GM21717 (cell line): Measurements from ENCODE around the gene C20orf202.
"Not testable (repeated sequence)": the region's sequence is repeated elsewhere in the genome, so short reads cannot be mapped to it uniquely, and the experiment has no call there.

Experiments
- ATAC-seq: cut with Tn5 transposase; IDR thresholded peaks from one replicate; pipeline ENCODE4 v1.9.1; 2021; ENCODE audit warnings: mild to moderate bottlenecking, moderate library complexity; ENCODE audit not compliant: unreplicated experiment

The C20orf202 gene

DNA sequence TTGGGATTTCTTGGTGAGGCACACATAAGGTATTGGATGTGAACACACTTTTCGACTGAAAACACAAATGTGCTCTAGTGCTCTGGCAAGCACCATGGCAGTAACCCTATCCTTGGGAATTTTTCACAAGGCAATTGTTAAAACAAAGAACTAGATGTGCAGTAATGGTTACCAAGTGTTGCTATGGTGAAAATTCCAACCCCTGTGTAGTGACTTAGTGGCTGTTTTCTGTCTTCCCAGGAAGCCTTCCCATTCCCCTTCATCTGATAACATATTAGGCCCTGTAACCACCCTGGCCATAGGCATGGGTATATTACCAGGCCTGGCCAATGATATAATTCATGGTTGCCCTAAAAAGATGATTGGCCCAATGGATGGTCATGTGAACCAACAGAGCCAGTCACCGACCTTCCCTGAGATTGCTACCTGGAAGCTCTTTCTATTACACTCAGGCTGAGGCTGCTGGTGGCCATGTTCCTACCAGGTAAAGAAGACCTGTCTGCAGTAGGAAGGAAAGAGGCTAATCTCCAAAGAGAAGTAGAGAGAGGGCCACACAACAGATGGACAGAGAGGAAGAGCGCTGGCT, 4.1 kb downstream of the C20orf202 start:
- no peak for ATAC-seq

DNA sequence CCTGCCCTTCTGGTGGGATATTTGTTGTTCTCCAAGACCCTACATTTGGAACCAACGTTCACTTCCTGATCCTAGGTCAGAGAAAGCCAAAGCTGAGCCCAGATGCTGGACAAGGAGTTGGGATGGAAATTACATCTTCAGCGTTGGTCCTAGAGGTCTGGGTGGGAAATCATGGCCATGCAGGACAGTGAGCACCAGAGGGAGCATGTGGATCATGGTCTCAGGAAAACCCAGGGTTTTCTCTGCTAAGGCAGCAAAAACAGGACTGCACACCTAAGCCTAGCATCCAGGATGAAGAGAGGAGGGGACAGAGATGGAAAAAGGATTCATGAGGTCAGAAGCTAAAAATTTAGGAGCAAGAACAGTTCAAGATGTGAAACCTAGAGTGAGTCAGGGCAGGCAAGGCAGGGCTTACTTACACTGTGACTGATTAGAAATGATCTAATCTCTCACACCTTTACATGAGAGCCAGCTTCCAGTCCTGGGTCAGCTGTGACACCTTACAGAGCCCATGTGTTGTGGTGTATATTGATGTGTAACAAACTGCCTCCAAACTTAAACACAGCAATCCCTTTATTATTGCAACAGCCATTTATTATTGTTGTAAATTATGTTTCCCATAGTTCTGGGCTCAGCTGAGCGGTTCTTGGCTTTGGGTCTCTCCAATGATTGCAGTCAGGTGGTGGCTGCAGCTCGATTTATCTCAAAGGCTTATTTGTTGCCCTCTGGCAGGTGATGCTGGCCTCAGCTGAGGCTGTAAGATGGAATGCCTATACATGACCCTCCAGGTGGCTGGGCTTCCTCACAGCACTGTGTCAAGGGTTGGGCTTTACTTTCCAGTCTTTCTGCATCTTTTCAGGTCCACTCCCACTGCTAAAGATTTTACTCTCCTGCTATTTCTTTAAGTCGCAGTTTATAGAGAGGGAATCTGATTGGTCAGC, 6.5 kb downstream of the C20orf202 start:
- no peak for ATAC-seq

DNA sequence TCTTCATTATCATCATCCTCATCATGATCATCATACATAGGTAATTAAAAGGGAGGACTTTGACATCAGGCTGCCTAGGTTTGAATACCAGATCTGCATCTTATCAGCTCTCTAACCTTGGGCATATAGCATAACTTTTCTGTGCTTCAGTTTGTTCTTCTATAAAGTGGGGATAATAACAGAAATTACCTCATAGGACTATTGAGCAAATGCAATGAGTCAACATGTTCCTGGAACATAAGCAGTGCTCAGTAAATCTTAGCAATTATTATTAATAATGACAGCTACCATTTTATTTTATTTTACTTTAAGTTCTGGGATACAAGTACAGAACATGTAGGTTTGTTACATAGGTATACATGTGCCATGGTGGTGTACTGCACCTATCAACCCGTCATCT, 7.2 kb downstream of the C20orf202 start:
- ATAC-seq = no peak

DNA sequence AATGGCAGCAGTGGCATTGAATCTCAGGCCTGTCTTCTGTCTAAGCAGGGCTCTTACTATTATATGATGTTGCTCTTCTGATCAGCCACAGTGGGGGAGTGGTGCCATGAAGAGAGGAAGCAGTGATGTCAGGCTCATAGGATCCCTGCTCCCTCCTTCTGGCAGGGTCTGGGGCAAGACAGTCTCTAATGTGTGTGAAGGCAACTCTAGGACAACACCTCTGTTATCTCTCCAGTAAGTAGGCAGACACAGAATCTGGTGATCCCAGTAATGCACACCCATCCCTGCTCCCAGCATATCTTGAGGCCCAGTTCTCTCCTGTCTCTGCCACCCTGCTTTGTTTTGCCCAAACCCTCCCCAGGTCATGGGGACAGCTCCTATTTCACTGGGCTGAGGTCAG, 8.8 kb downstream of the C20orf202 start:
- ATAC-seq = no peak

DNA sequence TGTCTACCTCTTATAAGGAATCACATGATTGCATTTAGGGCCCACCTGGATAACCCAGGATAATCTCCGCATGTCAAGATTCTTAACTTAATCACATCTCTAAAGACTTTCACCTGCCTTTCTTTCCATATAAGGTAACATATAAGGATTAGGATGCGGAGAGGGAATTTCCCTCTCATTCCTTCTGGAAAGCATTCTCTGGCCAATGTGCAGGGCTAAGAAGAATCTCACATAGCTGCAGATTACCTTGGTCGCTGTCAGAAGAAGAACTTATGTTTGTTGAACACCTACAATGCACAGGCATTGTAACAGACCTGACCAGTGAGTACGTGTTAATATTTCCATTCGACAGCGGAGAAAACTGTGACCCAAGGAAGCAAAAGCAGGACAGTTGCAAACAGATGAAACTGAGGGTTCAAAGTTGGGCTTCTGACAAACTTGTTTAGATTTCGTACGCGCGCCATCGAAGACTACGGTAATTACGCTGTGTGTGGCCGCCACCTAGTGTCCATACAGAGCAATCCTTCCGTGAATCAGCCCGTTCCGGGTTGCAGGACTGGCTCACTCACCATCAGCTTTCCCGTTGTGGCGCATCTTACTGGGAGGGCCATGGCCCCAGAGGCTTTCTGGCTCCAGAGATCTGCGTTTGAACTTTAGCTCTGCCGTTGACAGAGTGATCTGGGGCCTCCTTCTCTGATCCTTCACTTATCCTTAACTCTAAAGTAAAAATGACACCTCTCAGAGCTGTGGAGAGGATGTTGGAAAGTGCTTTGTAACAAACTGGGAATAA, 9.5 kb downstream of the C20orf202 start:
- ATAC-seq = no peak

DNA sequence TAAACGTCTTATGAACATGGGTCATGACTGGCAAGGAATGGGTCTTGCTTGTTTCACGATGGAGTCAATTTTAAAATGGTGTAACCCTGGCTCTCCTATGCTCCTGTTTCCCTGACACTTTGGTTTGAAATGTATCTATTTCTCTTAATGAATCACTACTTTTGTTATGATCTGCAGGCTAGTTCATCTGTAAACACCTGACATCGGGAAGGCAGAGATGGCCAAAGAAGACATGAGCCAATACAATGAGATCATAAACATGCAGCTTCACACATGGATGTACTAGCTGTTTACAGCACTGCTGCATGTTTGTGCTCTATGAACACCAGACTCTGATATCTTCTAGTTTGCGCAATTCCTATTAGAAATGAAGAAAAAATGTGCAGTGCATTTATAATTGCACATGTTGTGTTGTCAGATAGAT, 11.6 kb downstream of the C20orf202 start:
- no peak for ATAC-seq

DNA sequence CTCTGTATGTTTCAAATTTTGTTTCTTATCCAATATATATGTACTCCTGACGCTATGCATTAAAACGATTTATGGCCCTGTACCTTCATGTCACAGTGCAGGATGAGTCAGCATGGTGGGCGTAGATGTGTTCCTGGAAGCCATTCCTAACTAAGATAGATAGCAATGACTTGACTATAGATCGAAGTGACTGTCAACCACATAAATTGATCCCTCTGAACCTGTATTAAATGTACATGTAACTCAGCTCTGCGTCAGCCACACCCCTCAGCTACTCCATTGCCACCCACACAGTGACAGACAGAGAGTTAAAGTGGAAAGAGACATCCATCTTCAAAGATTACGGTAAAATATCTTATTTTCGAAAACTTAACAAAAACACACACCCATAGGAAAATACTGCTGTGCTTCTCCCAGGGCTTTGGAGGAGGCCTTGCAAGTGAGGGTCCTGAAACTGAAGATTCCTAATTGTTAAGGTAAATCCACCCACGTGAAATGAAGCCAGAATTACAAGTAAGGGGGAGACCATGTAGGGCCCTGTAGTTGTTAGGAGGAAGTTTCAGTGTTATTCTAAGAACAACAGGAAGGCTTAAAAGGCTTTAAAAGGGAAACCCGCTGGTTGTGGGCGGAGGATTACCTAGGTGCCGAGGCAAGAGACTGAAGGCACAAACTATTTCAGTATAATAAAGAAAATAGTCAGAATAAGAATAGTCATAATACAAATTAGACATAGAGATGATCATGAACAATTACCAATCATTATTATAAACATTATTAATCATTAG, 12.3 kb downstream of the C20orf202 start:
- no peak for ATAC-seq

DNA sequence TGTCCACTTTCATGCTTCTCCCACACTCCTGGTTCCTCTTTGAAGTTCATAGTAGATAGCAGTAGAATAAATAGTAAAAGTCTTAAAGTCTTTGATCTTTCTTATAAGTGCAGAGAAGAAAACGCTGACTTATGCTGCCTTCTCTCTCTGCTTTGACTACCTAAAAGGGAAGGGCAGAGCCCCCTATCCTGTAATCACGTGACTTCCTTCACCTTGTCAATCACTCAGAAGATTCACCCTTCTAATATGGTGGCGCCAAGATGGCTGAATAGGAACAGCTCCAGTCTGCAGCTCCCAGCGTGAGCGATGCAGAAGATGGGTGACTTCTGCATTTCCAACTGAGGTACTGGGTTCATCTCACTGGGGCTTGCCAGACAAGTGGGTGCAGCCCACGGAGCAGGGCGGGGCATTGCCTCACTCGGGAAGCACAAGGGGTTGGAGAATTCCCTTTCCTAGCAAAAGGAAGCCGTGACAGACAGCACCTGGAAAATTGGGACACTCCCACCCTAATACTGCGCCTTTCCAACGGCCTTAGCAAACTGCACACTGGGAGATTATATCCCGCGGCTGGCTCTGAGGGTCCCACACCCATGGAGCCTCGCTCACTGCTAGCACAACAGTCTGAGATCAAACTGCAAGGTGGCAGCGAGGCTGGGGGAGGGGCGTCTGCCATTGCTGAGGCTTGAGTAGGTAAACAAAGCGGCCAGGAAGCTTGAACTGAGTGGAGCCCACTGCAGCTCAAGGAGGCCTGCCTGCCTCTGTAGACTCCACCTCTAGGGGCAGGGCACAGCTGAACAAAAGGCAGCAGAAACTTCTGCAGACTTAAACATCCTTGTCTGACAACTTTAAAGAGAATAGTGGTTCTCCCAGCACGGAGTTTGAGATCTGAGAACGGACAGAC, 13.5 kb downstream of the C20orf202 start:
- ATAC-seq = not testable (repeated sequence)

DNA sequence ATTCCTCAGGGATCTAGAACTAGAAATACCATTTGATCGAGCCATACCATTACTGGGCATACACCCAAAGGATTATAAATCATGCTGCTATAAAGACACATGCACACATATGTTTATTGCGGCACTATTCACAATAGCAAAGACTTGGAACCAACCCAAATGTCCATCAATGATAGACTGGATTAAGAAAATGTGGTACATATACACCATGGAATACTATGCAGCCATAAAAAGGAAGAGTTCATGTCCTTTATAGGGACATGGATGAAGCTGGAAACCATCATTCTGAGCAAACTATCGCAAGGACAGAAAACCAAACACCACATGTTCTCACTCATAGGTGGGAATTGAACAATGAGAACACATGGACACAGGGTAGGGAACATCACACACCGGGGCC, 19.5 kb downstream of the C20orf202 start:
- not testable (repeated sequence) for ATAC-seq

DNA sequence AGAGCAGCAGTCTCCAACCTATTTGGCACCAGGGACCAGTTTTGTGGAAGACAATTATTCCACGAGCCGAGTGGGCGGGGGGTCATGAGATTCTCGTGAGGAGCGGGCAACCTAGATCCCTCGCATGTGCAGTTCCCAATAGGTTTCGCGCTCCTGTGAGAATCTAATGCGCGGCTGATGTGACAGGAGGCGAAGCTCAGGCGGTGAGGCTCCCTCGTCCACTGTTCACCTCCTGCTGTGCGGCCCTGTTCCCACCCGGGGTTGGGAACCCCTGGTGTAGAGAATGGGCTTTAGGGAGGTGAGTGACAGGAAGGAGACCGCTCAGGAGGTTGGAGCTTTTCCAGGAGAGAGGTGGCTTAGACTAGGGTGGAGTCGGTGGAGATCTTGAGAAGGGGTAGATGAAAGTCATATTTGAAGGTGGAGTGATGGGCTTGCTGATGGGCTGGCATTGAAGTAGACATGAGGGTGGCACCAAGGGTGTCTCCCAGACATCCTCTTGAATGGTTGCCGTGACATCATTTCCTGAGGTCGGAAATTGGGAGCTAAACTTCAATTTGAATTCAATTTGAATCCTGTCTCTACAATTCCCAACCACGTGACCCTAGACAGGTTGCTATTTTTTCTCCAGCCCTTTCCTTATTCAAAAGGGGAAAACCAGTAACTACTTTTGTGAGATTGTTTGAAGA, 21.1 kb downstream of the C20orf202 start:
- no peak for ATAC-seq

DNA sequence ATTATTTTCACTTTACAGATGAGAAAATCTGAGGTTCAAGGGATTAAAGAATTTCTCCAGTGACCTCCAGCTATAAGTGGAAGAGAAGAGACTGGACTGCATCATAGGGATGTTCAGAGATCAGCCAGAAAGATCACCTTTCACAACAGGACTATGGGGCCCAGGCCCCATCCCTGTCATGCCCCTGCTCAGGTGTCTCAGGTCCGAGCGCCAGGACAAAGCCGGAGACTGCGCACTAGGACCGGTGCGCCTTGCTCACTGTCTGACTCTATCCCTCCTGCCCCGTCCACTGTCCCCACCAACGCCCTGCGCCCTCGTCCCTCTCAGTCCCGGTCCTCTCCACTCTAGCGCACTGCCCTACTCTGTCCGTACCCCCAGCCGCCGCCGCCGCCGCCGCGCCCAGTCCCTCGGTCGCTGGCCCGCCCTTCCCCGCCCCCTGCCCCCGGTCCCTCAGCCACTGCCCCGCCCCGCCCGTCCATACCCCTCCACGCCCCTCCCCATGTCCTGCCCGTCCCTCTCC, 22.1 kb downstream of the C20orf202 start:
- no peak for ATAC-seq

DNA sequence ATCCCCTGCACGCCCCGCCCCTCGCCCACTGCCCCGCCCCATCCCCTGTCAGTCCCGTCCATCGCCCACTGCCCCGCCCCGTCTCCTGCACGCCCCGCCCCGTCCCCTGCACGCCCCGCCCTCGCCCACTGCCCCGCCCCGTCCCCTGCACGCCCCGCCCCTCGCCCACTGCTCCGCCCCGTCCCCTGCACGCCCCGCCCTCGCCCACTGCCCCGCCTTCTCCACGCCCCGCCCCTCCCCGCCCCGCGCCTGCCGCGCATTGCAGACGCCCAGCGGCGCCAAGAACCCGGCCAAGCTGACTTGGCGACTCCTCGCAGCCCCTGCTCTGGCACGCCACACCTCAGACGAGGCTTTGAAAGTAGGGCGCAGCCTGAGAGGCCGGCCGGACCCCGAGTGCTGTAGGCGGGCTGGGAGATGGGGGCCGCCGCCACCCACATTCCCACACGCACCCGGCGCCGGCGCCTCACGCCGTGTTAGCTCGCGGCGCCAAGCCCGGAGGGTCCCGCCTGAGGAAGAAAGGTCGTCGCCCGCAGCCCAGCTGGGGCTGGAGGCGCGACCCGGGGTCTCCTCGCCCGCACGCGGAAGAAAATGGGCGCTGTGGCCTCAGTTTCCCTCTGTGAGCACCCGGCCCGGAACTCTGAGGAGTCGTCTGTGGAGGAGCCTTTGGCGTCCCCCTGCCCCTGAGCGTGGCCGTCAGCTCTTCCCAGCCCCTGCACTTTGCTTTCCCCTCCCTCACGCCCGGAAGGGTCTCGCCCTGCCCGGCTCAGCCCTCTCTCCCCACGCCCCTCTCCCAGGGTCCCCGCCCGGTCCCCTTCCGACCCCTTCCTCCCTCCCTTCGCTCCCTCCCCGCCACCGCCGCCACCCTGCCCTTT, 22.8 kb downstream of the C20orf202 start, which contains the start of gene RAD21L1:
RAD21L1 (plus strand) TSS at position 262 of the 872 bp plus-strand sequence. CDS start 2,410 bp downstream, outside the sequence.
- no peak for ATAC-seq

DNA sequence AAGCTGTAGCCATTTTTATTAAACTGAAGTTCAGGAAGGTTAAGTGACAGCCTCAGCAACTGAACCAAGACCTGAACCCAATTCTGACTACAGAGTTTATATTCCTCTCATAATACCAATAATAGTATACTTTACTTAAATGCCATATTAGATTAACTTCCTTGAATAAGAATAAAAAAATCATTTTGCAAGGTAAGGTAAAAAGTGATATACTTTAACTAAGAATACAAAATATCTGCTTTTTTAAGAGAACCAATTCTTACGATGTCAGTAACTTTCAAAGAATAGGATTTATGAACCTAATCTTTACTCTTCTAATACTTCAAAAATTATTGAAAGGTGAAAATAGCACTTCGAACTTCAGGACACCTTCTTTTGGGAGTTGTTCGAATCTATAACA, 26.3 kb downstream of the C20orf202 start:
- ATAC-seq = no peak

DNA sequence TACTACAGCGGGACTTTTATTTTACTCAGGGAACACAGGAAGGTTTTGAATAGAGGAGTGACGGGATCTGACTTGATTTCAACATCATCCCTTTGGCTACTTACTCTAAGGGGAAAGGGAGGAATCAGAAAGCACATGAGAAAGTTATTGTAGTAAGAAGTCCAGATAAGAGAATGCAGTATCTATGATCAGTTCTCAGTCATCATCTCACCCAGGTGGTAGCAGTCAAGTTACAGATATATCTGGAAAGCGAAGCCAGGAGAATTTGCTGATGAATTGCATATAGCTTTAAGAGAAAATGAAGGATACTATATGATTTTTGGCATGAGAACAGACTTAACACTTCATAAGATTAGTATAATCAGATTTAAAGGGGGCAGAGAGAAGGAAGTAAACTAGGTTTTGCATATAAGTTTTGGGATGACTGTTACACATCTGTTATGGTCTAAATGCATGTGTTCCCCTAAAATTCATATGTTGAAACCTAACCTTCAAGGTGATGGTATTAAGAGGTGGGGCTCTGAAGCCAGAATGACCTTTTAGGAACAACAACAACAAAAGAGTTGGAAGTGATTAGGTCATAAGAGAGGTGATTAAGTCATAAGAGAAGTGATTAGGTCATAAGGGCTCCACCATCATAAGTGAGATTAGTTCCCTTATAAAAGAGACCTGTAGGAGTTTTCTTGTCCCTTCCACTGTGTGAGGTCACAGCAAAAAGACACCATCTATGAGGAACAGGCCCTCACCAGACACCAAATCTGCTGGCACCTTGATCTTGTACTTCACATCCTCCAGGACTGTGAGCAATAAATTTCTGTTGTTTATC, 29.2 kb downstream of the C20orf202 start:
- no peak for ATAC-seq

DNA sequence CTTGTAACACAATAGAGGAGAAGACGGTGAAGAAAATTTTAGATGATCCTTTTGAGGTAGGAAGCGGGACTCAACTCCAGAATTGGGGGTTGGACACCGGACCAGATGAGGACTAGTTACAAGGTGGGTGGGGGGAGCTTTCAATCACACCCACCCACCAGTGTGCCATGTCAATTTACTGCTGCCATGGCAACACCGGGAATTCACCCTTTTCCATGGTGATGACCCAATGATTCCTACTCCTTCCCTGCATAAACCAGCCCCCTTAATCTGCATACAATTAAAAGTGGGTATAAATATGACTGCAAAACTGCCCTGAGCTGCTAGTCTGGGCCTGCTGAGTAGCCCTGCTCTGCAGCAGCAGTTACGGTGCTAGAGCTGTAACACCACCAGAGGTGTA, 37.3 kb downstream of the C20orf202 start:
- no peak for ATAC-seq

DNA sequence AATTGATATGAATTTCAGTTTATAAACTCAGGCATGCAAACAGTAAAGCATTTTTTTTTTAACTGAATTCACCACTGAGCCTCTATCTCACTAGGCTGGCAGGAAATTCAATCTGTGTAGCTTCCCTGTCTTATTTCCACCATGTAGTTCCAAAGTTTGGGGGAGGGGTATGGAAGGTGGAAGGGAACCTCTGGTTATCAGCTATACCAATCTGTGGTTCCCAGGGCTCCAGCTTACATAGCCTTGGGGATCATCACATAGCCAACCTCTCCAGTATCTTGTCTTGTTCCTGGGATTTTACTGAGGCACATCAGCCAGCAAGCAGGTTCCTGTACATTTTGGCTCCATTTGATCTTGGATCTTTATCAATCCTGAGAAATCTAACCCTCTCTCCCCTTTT, 38.2 kb downstream of the C20orf202 start:
- ATAC-seq = no peak

DNA sequence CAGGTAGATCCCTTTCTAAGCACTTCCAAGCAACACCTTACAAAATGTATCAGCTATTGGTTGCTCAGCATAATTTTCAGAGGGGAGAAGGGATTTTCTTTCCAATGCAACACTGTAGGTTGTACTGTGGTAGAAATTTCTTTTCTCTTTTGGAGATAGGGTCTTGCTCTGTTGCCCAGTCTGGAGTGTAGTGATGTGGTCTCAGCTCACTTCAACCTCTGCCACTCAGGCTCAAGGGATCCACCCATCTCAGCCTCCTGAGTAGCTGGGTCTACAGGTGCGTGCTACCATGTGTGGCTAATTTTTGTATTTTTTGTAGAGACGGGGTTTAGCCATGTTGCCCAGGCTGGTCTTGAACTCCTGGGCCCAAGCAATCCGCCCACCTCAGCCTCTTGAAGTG, 38.8 kb downstream of the C20orf202 start:
- no peak for ATAC-seq
